GM23248 (cell line): ENCODE data around the gene MRPS5. TPM values are rescaled to one million over a fixed set of nuclear protein-coding genes. Genes with fewer than 3 reads are reported as not detected.

Experiments
- DNase-seq: peaks from one replicate; pipeline ENCODE4 v3.0.0-alpha.2; 2015
- H2AFZ ChIP-seq: fragments of 200-600 bp; sonication (generic); 2 replicates; pipeline ENCODE4 v1.6.1; 2016; ENCODE audit warnings: antibody characterized with exemption
- H3F3A ChIP-seq: fragments of 200-600 bp; sonication (generic); 2 replicates; pipeline ENCODE4 v1.6.1; 2016; ENCODE audit warnings: mild to moderate bottlenecking, antibody characterized with exemption, mixed run types; ENCODE audit not compliant: insufficient read depth
- H3K27ac ChIP-seq: fragments of 200-600 bp; sonication (generic); 2 replicates; pipeline ENCODE4 v1.5.1; 2016; ENCODE audit warnings: mild to moderate bottlenecking
- H3K27me3 ChIP-seq: fragments of 200-600 bp; sonication (generic); replicated peaks from 2 replicates; pipeline ENCODE4 v1.6.1; 2016; ENCODE audit warnings: mild to moderate bottlenecking; ENCODE audit not compliant: insufficient read depth
- H3K36me3 ChIP-seq: fragments of 200-600 bp; sonication (generic); 2 replicates; pipeline ENCODE4 v1.6.1; 2016; ENCODE audit warnings: low read depth, mild to moderate bottlenecking
- H3K4me1 ChIP-seq: fragments of 200-600 bp; sonication (generic); 2 replicates; pipeline ENCODE4 v1.6.1; 2016; ENCODE audit warnings: mild to moderate bottlenecking; ENCODE audit not compliant: insufficient read depth
- H3K4me2 ChIP-seq: fragments of 200-600 bp; sonication (generic); one replicate; pipeline ENCODE4 v1.6.1; 2016; ENCODE audit warnings: mild to moderate bottlenecking; ENCODE audit not compliant: unreplicated experiment
- H3K4me3 ChIP-seq: fragments of 200-600 bp; sonication (generic); 2 replicates; pipeline ENCODE4 v1.5.1; 2016; ENCODE audit warnings: mild to moderate bottlenecking
- H3K79me2 ChIP-seq: fragments of 200-600 bp; sonication (generic); 2 replicates; pipeline ENCODE4 v1.6.1; 2016; ENCODE audit warnings: mild to moderate bottlenecking; ENCODE audit not compliant: insufficient read depth
- H3K9ac ChIP-seq: fragments of 200-600 bp; sonication (generic); 2 replicates; pipeline ENCODE4 v1.6.1; 2016; ENCODE audit warnings: mild to moderate bottlenecking
- H3K9me2 ChIP-seq: fragments of 200-600 bp; sonication (generic); 2 replicates; pipeline ENCODE4 v1.6.1; 2016; ENCODE audit warnings: mixed run types, mild to moderate bottlenecking, moderate library complexity; ENCODE audit not compliant: insufficient read depth
- H3K9me3 ChIP-seq: fragments of 200-600 bp; sonication (generic); one replicate; pipeline ENCODE4 v1.6.1; 2017; ENCODE audit warnings: low read depth
- H4K20me1 ChIP-seq: fragments of 200-600 bp; sonication (generic); 2 replicates; pipeline ENCODE4 v1.6.0; 2016; ENCODE audit not compliant: insufficient read depth
- EZH2 ChIP-seq: fragments of 200-600 bp; sonication (generic); IDR thresholded peaks from 2 replicates; pipeline ENCODE4 v1.6.1; 2018; ENCODE audit warnings: antibody characterized with exemption, mild to moderate bottlenecking; ENCODE audit not compliant: insufficient read depth, poor library complexity, severe bottlenecking
- EZH2phosphoT487 ChIP-seq: fragments of 200-600 bp; sonication (generic); IDR thresholded peaks from 2 replicates; pipeline ENCODE4 v1.6.1; 2018; ENCODE audit warnings: antibody characterized with exemption, moderate library complexity, mild to moderate bottlenecking, low read depth; ENCODE audit not compliant: insufficient read depth
- WGBS, 2 experiments: methylation state at CpG; one replicate each; pipeline ENCODE4 v1.1.6; 2015 to 2017; ENCODE audit warnings: low lambda C conversion rate in 2 of 2, low coverage in 1 of 2; ENCODE audit errors: missing lambda C conversion rate in 2 of 2; 5-methylcytosine and 5-hydroxymethylcytosine counted together
- in situ Hi-C: fragments of 300-500 bp; cut with MboI; formaldehyde crosslinking; loops from 2 replicates; pipeline ENCODE4 v1.15.0; 2020
- polyA plus RNA-seq: library from polyadenylated mRNA; unstranded; fragments of >200 nt; fragmentation: Nextera tagmentation; extraction: Ambion mirVana; gene quantifications from 2 replicates; pipeline ENCODE4 v1.2.1, GENCODE V29; 2016
- total RNA-seq: library from RNA; depleted of rRNA; stranded (reverse); fragments of >200 nt; shearing (Covaris generic); gene quantifications from 2 replicates; pipeline ENCODE4 v1.2.3, GENCODE V29; 2014

Gene MRPS5
- total and polyA plus RNA-seq, 2 experiments from 2014 or later = 34.3 to 38.4 TPM

DNA sequence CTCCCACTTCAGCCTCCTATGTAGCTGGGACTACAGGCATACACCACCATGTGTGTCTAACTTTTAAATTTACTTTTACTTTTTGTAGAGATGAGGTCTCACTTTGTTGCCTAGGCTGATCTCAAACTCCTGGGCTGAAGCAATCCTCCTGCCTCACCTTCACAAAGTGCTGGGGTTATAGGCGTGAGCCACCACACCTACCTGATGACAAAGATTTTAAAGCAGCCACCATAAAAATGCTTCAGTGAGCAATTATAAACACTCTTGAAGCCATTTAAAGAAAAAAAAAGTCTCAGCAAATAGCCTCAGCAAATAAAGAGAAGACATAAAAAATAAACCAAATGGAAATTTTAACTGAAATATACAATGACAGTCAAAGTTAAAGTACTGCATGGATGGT is 35.6 kb downstream of the MRPS5 start:
- no peak overlapping the region for H2AFZ ChIP-seq
- H3K79me2 ChIP-seq = no peaks in the 10 kb centered on the region
- peaks cover 21% of the 10 kb centered on the region; the same call in 1 of the 2 replicates for H3K36me3 ChIP-seq
- no peaks in the 10 kb centered on the region for H4K20me1 ChIP-seq
- no peak overlapping the region for H3K4me3 ChIP-seq
- TF ChIP-seq EZH2 (no peak), EZH2phosphoT487 (no peak)
- H3K9me3 ChIP-seq = no peaks in the 10 kb centered on the region
- H3K9ac ChIP-seq = no peak overlapping the region
- H3K4me2 ChIP-seq = no peak overlapping the region
- H3K9me2 ChIP-seq = no peaks in the 10 kb centered on the region
- no peaks in the 10 kb centered on the region for H3K27me3 ChIP-seq
- H3F3A ChIP-seq = peaks cover 13% of the 10 kb centered on the region; the same call in 1 of the 2 replicates
- WGBS, 2 experiments = 89 to 95% methylated on average over 1 of the region's 1 CpG
- no peak for DNase-seq
- in situ Hi-C loops = no loop called here
- H3K4me1 ChIP-seq = no peaks in the 10 kb centered on the region
- H3K27ac ChIP-seq = no peak overlapping the region

DNA sequence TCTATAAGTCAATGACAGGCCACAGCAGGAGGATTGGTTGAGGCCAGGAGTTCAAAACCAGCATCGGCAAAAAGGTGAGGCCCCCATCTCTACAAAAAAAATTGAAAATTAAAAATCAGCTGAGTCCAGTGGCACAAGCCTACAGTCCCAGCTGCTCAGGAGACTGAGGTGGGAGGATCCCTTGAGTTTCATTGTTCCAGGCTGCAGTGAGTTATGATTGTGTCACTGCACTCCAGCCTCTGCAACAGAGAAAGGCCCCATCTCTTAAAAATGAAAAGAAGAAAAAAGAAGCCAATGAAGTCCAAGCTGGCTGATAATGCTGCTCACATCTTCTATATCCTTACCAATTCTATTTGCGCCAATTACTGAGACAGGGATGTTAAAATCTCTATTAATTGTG is 39.1 kb downstream of the MRPS5 start:
- TF ChIP-seq EZH2 (no peak), EZH2phosphoT487 (no peak)
- Histone ChIP-seq H3F3A (peaks cover 13% of the 10 kb centered on the region; the same call in 1 of the 2 replicates), H3K4me1 (no peaks in the 10 kb centered on the region), H3K4me3 (no peak overlapping the region), H3K27me3 (peaks cover 12% of the 10 kb centered on the region), H4K20me1 (no peaks in the 10 kb centered on the region), H3K9me3 (no peaks in the 10 kb centered on the region), H3K9me2 (no peaks in the 10 kb centered on the region), H2AFZ (no peak overlapping the region), H3K27ac (no peak overlapping the region), H3K79me2 (no peaks in the 10 kb centered on the region), H3K4me2 (no peak overlapping the region), H3K36me3 (peaks cover 20% of the 10 kb centered on the region; the same call in 1 of the 2 replicates), H3K9ac (no peak overlapping the region)
- 97 to 99% methylated on average over 2 of the region's 2 CpGs for WGBS, 2 experiments
- in situ Hi-C loops = no loop called here
- peak; percentile 11 for DNase-seq

DNA sequence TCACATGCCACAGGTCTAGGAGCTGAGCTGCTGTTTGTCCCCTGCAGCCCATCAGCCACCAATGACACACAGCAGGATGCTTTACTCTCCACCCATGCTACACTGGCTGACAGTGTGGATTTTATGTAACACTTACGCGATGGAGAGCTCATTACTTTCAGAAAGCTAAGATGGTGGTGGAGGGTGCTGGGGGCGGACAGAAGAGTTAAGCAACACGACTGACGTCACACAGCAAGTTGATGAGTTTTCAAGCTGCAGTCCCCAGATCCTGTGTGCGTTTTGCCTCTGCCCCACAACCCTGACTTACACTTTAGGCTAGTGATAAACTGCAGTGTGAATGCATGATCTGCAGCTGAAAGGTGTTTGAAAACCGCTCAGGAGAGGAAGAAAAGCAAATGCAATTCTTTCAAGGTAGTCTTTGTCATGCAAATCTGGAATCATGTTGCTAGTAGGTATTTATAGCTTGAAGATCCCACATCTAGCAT is 42.4 kb downstream of the MRPS5 start:
- H3K9ac ChIP-seq = no peak overlapping the region
- 37 to 38% methylated on average over 7 of the region's 7 CpGs for WGBS, 2 experiments
- no peaks in the 10 kb centered on the region for H3K4me1 ChIP-seq
- DNase-seq = no peak
- in situ Hi-C loops = no loop called here
- no peaks in the 10 kb centered on the region for H4K20me1 ChIP-seq
- H3K27me3 ChIP-seq = peaks cover 30% of the 10 kb centered on the region
- TF ChIP-seq EZH2phosphoT487 (no peak), EZH2 (no peak)
- peaks cover 12% of the 10 kb centered on the region; the same call in 1 of the 2 replicates for H3F3A ChIP-seq
- no peaks in the 10 kb centered on the region for H3K9me3 ChIP-seq
- H3K79me2 ChIP-seq = no peaks in the 10 kb centered on the region
- no peak overlapping the region for H3K4me3 ChIP-seq
- H3K27ac ChIP-seq = no peak overlapping the region
- no peak overlapping the region for H2AFZ ChIP-seq
- H3K36me3 ChIP-seq = no peaks in the 10 kb centered on the region
- no peaks in the 10 kb centered on the region for H3K9me2 ChIP-seq
- H3K4me2 ChIP-seq = no peak overlapping the region

DNA sequence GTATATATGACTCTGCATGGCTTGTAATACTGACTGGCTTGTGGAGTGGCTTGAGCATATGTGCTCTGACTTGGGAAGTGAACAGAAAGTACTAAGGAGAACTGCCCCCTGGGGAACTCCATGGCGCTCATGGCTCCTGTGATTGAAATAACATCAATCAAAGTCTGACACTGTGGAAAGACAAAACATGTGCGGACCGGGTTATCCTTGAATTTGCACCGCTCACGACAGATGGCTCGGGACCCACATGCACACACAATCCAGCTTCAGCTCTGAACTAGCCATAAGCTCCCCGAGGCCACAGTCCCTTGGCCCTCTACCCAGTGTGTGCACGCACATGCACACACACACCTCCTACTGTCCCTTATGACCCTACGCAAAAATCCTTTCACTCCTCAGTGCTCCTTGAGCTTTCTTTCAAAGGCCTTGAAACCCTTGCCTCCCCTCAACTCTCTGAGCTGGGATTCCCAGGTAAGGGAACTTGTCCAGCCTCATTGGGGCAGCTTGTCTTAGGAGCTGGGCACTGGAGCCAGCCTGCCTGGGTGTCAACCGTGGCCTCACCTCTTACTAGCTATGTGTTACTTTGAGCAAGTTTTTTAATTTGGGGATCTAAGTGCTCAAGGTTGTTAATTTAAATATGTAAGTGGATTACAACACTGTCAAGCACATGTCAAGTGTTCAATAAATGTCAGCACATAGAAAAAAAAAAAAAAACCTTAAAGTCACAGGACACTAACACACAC is 43.6 kb downstream of the MRPS5 start:
- Histone ChIP-seq H3K9ac (no peak overlapping the region), H3K9me2 (no peaks in the 10 kb centered on the region), H3K27ac (no peak overlapping the region), H3K4me1 (no peaks in the 10 kb centered on the region), H2AFZ (no peak overlapping the region), H3F3A (peaks cover 5% of the 10 kb centered on the region; the same call in 1 of the 2 replicates), H4K20me1 (no peaks in the 10 kb centered on the region), H3K27me3 (peaks cover 40% of the 10 kb centered on the region), H3K4me3 (no peak overlapping the region), H3K36me3 (no peaks in the 10 kb centered on the region), H3K79me2 (no peaks in the 10 kb centered on the region), H3K9me3 (no peaks in the 10 kb centered on the region), H3K4me2 (no peak overlapping the region)
- WGBS, 2 experiments = 30 to 32% methylated on average over 10 of the region's 10 CpGs
- in situ Hi-C loops = no loop called here
- no peak for DNase-seq
- TF ChIP-seq EZH2 = no peak
- TF ChIP-seq EZH2phosphoT487 = no peak

DNA sequence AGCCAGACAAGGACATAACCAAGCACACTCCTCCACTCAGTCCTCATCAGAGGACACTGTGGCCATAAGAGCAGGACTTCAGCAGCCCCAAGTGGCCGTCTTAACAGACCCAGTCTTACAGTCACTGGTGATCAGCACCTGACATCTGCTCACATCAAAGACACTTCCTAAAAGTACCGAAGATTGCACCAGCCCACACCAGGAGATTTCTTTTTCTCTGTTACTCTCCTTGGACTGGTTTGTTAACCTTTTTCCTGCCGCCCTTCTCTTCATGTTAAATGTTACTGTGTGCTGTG is 44.1 kb downstream of the MRPS5 start:
- peaks cover 46% of the 10 kb centered on the region for H3K27me3 ChIP-seq
- TF ChIP-seq EZH2 (no peak), EZH2phosphoT487 (no peak)
- no peaks in the 10 kb centered on the region; the same call in 1 of the 2 replicates for H3F3A ChIP-seq
- no peaks in the 10 kb centered on the region for H4K20me1 ChIP-seq
- no peaks in the 10 kb centered on the region for H3K9me2 ChIP-seq
- in situ Hi-C loops = no loop called here
- no peak overlapping the region for H2AFZ ChIP-seq
- no peaks in the 10 kb centered on the region for H3K36me3 ChIP-seq
- no peaks in the 10 kb centered on the region for H3K79me2 ChIP-seq
- H3K27ac ChIP-seq = no peak overlapping the region
- WGBS, 2 experiments = 4 to 10% methylated on average over 3 of the region's 3 CpGs
- no peak overlapping the region for H3K4me3 ChIP-seq
- H3K4me2 ChIP-seq = no peak overlapping the region
- DNase-seq = no peak
- no peaks in the 10 kb centered on the region for H3K4me1 ChIP-seq
- H3K9ac ChIP-seq = no peak overlapping the region
- H3K9me3 ChIP-seq = no peaks in the 10 kb centered on the region
